Medulla oblongata (tissue), 1 donor: Measurements from ENCODE around the gene IP6K3.

Source experiments
- DNase-seq: peaks from one replicate; pipeline ENCODE4 v3.0.0-alpha.2; 2015; ENCODE audit errors: extremely low spot score

IP6K3 gene

DNA sequence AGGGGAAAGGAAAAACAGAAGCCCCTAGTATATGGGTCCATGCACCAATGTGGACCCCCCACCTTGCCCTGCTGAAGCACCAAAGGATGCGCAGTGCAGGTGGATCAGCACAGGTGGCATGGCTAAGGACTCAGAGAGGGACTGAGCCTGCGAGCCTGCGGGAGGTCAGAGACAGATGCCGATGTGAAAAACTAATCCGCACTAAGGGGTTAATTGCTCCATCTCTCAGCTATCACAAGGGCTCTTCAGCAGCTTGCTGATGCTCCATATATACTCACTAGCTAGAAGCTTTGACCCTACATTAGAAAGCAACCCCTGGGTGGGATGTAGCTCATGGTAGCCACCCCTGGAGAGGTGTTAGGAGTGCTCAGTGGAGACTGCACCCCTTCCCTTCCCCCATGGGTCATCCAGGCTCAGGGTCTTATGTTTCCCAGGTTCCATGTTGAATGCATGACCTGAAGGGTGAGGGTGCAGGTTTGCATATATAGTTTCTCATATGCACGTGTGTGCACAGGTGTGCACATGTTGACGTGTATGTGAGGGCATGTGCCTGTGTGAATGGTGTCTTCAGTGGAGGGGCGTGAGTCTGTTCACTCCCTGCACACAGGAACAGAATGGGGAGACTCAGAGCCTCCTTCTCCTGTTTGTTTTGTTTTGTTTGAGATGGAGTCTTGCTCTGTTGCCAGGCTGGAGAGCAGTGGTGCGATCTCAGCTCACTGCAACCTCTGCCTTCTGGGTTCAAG is 13.4 kb upstream of the IP6K3 start:
- DNase-seq: no peak

- no peak for DNase-seq
Measured at GRCh38 chr6:33758815-33759216, 12.1 kb upstream of the IP6K3 start.

DNA sequence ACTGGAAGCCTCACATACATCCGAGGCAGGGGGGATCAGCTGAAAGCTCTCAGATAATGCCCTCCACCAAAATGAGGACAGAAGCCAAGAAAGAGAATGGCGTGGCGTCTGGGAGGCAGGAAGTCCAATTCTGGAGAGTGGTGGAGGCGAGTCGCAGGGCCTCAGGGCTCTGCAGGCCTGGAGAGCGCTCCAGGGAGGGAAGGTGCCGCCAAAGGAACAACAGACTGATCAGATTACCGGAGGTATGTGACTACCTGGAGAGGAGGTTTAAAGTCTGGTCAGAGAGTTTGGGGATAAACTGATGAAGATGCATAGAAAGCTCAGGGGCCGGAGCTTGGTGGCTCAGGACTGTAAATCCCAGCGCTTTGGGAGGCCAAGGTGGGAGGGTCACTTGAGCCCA is 11.2 kb upstream of the IP6K3 start:
- no peak for DNase-seq

GRCh38 chr6:33757113-33757512 is 10.4 kb upstream of the IP6K3 start:
- DNase-seq: no peak

DNA sequence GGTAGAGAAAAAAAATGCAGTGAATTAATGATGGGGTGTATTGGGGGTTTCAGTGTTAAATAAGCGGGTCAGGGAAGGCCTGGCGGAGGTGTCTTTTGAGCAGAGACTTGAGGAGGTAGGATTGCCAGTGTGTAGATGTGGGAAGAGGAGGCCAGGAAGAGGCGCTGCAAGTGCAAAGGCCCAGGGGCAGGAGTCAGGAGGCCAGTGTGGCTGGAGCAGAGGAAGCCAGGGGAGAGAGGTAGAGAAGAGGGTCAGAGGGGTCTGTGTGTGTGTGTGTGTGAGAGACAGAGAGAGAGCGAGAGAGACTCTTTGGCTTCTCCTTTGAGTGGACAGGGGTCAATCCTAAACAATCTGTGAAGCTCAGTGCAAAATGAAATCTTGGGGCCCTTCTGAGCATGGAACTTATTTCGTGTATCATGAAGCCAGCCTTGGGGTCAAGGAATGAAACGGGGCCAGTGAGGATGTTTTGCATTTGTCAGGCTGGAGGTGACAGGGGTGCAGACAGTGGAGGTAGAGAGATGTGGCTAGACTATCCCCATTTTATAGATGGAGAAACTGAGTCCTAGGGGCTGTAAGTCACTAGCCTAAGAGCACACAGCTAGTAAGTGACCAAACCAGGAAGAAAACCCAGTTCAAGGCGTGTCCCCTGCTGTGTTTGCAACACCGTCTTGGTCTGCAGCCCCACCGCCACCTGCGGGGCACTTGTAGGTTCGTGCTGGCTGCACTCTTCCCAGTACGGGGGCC is 9.7 kb upstream of the IP6K3 start:
- DNase-seq: no peak

DNA sequence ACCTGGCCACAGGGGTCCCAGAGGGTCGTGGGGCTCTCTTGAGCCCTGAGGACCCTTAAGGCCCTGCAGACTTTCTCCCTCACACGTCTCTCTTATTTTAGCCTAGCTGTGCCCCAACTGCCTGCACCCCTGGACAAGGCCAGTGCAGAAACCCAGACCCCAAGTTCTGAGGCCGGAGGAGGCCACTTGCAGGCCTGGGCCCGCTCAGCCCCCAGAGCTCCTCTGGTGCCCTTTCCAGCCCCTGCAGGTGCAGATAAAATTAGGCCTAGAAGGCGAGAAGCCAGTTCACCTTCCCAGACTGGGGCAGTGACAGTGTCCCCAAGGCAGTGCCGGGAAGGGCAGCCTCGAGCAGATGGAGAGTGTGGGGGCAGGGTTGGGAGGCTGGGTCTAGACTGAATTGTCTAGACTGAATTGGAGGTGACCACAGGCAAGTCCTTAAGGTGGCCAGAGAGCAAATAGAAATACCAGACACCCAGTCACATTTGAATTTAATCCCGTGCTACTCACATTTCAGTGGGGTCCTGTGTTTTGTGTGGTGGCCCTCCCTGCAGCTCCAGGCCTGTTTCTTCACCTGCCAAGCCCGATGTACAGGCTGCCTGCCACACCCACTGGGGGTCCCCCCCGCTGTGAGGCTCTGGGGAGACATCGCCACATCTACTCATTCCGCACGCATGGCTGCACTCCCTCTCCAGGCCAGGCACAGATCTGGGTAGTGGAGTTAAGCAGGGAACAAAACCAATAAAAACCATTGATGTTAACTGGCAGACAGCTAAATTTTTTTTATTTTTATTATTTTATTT is 8.6 kb upstream of the IP6K3 start:
- DNase-seq: no peak

- no peak for DNase-seq
Measured at GRCh38 chr6:33754222-33754621, 7.5 kb upstream of the IP6K3 start.

DNA sequence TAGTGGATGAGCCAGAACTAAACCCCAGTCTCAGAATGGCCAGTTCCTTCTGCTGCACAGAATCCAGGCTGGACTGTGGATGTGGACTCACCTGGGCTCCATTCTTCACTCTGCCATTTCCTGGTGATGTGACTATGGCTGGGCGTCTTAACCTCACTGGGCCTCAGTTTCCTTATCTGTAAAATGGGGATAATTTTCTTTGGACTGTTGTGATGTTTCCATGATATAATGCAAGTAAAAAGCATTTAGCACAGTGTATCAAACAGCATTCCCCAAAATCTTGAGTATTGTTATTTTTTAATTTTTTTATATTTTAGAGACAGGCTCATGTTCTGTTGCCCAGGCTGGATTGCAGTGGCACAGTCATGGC is 5.9 kb upstream of the IP6K3 start:
- DNase-seq: no peak

DNA sequence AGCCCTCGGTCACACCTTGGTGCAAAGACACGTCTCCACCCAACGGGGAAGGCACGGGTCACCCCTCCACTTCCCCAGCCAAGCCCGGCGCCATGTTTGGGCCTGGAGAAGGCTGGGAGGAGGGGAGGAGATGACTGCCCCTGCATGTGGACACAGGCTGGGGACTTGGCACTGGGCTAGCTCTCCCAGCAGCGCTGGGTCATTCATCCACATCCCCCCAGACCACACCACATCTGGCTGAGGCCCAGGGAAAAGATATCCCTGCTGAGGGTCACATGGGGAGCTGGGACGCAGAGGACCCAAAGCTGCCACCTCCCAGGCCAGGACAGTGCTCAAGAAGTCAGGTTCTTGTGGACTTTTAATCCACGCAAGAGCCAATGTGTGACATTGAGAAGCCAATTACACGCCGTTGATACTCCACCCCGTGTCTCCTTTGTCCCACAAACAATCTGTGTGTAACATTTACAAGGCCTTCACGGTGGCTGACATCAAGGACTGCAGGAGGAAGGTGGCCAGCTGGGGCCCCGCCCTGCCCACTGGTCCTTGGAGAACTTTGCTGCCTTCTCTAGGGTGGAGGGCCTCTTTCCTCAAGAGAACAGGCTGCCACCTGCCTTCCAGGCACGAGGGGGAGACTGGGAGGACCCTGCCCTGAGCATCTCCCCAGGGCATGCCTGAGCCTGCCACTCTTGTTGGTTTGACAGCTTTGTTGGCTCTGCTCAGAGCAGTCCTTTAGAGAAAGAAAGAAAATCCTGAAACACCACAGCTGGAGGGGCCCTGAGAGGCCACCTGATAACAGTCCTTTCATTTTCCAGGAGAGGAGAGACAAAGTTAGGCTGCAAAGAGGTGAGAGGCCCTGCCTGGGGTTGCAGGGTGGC is 5.3 kb upstream of the IP6K3 start:
- DNase-seq: no peak

GRCh38 chr6:33750244-33750991 is 3.7 kb upstream of the IP6K3 start:
- DNase-seq: no peak

DNA sequence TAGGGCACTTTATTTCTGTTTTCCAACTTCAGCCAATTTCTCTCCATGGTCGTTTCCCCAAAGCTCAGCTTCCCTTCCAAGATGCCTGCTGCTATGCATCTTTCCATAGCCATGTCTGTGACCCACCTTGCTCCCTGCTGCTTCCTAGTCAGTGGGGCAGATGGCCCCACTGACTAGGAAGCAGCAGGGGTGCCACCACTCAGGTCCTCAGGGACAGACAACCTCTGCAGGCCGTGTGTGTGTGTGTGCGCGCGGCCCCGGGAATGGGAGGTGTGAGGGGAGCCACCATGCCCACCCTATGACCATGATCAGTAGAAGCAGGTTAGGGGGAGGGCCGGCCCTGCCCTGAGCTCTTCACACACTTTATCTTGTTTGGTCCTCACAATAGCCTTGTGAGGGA is 2.7 kb upstream of the IP6K3 start:
- DNase-seq: no peak

DNA sequence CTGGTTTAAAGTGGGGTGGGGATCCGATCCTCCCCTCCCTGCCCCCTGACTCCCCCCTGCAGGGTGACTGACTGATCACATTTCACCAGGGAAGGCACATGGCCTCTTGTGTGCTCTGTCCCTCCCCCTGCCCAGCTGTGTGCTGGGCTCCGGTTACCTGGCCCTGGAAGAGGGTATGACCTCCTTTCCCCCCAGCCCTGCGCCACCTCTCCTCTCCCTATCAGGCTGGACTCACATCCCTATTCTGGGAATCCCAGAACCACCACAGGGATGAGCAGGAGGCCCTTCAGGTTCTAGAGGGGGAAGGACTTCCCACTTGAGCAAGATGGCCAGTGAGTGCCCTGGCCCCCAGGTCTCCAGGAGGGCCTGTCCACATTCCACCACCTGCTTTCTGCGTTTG is 2.1 kb upstream of the IP6K3 start:
- DNase-seq: no peak

DNA sequence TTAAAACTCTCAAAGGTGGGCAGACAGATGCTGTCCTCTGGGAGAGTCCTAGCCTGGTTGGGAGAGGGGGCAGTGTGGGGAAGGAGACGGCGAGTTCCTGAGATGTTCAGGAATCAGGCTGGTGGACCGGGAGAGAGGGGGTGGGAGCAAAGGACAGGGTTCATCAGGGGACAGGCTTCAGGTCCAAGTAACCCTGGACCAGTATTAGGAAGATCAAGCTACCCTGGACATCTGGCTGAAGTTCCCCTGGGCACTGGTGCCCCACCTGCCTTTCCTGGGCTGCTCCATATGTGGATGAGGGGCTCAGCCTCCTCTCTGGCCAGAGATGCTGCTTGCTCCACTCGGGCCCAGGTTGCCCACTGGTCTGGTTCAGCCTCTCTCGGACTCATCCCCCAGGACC is 1.1 kb upstream of the IP6K3 start:
- no peak for DNase-seq

DNA sequence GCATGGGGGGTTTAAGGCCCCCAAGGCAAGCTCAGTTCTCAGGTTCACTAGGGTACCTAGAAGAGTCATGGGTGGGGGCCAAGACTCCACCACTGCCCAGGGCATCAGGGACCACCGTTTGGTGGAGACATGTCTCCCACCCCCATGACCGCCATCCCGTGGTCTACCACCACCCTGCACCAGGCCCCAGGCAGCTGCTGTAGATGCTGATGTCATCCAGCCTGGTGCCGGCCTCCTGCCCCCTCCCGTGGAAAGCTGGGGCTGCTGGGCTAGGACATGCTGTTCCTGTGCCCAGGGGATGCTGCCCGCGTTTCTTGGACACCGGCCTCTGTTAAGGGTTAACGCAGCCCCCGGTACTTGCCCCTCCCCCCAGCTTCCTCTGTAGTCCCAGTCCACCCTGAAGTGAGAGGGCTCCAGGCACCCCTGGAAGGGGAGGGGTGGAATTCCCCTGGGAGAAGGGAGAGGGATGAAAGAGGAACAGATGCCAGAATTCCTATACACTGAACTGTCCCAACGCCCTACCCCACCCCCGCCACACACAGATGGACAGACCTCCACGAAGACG is 587 bp downstream of the IP6K3 start:
- DNase-seq: peak; percentile 84

GRCh38 chr6:33745548-33745947 is 1.2 kb downstream of the IP6K3 start:
- DNase-seq: no peak

DNA sequence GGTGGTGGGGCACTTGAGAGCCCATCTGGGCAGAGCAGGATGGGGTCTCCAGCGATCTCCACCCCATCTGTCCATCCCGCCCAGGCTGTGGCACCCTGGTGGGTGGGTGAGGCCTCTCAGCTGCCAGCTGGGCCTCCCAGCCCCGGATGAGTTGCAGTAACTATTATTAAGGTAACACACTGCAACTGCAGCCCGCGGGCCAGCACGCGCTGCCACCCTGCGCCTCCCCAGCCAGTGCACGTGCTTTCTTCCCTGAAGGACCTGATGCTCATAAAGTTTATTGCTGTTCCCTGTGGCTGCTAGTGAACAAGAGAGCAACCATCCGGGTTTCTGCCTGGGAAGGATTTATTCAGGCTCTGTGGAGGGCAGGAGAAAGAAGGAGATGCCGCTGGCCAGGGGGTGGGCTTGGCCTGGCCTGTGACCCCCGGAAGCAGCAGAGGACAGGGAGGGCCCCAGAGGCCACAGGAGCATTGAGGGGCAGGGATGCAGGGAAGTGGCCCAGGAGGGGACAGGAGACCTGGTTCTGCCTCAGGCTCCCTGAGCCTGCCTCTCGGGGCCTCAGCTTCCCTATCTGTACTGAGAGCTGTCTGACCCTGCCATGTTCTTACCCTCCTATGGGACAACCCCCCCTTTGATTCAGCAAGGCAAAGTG is 1.7 kb downstream of the IP6K3 start:
- peak; percentile 21 for DNase-seq

- DNase-seq: peak; percentile 89
Measured at GRCh38 chr6:33744001-33744848, 2.5 kb downstream of the IP6K3 start.

DNA sequence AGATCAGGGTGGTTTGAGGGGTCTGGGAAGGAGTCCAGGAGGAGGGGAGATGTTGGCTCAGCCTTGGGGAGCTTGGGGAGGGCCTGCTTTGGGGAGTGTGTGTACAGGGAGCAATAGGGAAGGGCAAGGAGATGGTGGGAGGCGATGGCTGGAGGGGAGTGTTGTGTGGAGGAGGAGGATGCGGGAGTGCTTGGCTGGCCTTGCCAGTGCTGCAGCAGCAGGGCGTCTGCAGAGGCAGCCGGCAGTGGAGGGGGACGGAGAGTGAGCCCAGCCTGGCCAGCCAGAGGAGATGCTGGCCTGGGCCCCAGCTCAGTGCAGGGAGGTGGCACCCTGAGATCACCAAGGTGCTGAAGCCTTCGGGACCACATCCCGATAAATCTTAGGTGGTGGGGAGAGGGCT is 3.9 kb downstream of the IP6K3 start:
- no peak for DNase-seq

GRCh38 chr6:33742092-33742491 is 4.6 kb downstream of the IP6K3 start:
- no peak for DNase-seq
